GM21381 (cell line): ENCODE measurements around the gene KIF2C.
"Not testable (repeated sequence)": the region's sequence is repeated elsewhere in the genome, so short reads cannot be mapped to it uniquely, and the experiment has no call there.

Source experiments
- ATAC-seq: cut with Tn5 transposase; IDR thresholded peaks from one replicate; pipeline ENCODE4 v1.9.1; 2021; ENCODE audit warnings: mild to moderate bottlenecking, moderate library complexity; ENCODE audit not compliant: unreplicated experiment

KIF2C gene

GRCh38 chr1:44810101-44810761 is 70.6 kb downstream of the KIF2C start:
- ATAC-seq = no peak

GRCh38 chr1:44810762-44811105 is 71.1 kb downstream of the KIF2C start:
- not testable (repeated sequence) for ATAC-seq

GRCh38 chr1:44811234-44811633 is 71.6 kb downstream of the KIF2C start:
- no peak for ATAC-seq

GRCh38 chr1:44812822-44813543 is 73.3 kb downstream of the KIF2C start:
- ATAC-seq = no peak

- ATAC-seq = not testable (repeated sequence)
These were observed 76.3 kb downstream of the KIF2C start for GRCh38 chr1:44815926-44816325.

GRCh38 chr1:44817307-44817706 is 77.7 kb downstream of the KIF2C start:
- ATAC-seq = no peak
